GM20431 (cell line): ENCODE results near the gene SYK.
"Not testable (repeated sequence)": the region's sequence is repeated elsewhere in the genome, so short reads cannot be mapped to it uniquely, and the experiment has no call there.

ENCODE experiments used
- in situ Hi-C: fragments of 300-500 bp; cut with MseI, MboI; formaldehyde crosslinking; loops from one replicate; pipeline ENCODE4 v1.15.0; 2020; ENCODE audit warnings: low sequenced_read_pairs; ENCODE audit not compliant: unreplicated experiment

SYK gene

DNA sequence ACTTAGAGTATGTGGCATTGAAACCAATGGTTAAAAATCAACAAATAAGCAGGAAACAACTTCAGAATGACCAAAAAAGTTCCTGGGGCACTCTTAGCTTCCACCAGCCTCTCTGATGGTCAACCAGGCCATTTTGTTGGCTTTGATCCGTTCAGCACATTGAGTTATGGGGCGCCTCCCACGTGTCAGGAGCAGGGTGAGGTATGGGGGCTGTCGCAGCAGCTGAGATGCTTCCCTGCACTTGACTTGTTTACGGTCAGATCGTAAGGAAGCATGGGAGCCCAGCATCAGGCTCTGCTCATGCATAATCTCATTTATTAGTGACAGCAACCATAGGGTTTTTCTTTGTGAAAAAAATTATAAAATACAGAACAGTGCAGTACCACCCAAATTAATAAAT, 16.7 kb downstream of the SYK start:
- in situ Hi-C loops, result no loop called here

DNA sequence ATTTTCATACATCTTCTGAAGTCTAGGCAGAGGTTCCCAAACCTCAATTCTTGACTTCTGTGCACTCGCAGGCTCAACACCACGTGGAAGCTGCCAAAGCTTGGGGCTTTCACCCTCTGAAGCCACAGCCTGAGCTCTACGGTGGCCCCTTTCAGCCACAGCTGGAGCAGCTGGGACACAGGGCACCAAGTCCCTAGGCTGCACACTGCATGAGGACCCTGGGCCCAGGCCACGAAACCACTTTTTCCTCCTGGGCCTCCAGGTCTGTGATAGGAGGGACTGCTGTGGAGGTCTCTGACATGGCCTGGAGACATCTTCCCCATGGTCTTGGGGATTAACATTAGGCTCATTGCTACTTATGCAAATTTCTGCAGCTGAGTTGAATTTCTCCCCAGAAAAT, 18.8 kb downstream of the SYK start:
- in situ Hi-C loops, result not testable (repeated sequence)

DNA sequence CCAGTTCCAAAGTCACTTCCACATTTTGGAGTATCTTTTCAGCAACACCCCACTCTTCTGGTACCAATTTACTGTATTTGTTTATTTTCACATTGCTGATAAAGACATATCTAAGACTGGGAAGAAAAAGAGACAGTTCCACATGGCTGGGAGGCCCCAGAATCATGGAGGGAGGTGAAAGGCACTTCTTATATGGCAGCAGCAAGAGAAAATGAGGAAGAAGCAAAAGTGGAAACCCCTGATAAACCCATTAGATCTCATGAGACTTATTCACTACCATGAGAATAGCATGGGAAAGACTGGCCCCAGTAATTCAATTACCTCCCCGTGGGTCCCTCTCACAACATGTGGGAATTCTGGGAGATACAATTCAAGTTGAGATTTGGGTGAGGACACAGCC, 19.6 kb downstream of the SYK start:
- in situ Hi-C loops, result not testable (repeated sequence)

DNA sequence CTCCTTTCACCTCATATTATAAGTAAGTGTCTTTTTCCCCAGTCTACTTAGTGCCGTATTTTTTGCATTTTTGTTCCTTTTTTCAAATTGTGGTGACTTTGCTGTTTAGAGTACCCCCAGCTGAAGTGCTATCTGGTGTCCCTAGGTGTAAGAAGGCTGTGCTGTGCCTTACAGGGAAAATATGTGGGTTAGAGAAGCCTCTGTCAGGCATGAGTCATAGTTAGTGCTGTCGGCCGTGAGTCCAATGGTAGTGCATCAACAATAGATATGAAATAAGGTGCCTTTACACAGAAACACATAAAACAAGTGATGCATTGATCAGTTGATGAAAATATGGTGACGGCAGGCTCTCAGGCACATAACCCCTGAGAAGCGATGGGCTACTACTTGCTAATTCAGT, 20.1 kb downstream of the SYK start:
- in situ Hi-C loops, result no loop called here

DNA sequence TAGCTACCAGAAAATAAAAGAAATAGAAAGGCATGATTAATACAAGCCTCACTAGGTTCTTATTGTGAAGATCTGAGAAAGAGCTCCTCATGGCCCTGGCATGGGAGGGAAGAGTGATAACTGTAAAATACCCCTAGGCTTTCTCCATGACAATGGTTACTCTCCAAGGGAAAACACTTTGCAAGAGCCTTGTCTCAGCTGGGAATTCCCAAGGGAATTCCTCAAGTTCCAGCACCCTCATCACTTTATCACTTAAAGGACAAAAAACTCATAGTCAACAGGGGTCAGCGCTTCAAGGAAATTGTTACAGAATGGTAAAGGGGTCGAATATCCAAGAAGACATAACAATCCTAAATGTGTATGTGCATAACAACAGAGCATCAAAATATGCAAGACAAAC, 21.2 kb downstream of the SYK start:
- in situ Hi-C loops, result no loop called here

DNA sequence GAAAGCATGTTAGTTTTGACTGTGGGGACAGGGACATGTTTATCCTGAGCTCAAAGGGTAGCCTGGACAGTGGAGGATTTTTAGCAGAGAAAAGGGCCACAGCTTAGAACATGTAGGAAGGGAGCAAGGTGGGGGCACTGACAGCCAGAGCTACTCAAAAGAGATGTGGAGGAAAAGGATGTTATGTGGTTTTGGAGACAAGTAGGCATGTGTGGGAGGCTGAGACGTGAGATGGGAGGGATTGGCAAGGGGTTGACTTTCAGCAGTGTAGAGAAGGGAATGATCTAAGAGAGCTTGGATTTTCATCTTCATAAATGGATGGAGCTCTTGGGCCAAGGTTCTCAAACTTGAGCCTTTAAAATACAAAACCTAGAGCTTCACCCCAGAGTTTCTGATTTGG, 24.0 kb downstream of the SYK start:
- in situ Hi-C loops, result no loop called here

DNA sequence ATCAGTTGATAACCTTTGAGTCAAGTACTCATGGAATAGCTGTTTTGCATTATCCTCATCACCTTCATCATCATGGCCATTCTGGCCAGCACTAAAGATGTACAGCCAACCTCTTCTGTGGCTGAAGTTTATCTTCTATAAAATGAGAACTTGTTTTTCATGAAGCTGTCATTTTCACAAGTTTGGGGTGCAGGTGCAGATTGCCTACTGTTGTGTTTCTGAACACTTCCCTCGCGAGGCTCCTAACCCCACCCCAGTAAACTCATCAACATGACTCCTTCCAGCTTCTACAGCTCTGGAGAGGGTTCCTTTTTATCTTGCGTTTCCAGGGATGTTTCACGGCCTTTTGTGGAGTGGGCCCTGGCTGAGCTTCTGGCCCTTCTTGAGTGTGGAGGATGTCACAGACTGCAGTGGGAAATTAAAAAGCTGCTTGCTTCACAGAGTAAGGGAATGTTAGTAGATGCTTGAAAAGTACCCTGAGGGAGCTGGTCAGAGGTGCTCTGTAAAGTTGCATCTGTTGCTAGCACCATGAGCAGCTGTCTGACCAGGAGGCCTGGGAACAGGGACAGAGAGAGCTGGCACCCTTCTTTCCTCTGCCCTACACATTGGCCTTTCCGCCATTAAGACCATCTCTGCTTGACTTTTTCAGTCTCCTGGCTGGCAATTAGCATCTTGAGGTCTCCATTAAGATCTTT, 24.9 kb downstream of the SYK start:
- in situ Hi-C loops, result no loop called here

DNA sequence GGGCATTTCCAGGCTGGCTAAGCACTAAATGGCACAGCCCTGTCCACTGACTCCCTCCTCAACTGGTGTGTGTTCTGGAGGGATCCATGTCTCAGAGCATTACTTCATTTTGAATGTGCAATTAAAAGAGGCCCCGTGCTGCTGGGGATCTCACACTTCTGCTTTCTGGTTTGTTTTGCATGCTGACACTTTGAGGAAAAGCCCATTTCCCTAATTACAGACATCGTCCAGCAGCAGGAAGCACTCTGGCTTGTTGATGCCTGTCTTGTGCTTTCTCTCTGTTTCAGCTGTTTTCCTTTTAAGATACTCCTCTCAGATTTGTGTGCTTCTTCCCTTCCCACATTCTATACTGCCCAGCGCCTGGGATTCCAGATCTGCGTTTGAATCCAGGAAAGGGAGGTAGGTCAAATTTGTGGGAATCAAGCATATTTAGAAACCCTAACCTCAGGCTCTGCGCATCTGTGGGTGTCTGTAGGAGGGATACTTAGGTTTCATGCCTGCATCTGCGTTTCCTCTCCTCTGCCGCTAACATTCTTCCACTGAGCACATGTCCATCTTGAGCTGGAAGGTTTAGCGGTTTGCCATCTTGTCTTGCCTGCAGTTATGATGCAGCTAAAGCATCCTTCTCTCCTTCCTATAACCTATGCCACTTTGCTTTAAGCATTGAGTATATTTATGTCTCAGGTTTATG, 25.7 kb downstream of the SYK start:
- in situ Hi-C loops, result no loop called here

DNA sequence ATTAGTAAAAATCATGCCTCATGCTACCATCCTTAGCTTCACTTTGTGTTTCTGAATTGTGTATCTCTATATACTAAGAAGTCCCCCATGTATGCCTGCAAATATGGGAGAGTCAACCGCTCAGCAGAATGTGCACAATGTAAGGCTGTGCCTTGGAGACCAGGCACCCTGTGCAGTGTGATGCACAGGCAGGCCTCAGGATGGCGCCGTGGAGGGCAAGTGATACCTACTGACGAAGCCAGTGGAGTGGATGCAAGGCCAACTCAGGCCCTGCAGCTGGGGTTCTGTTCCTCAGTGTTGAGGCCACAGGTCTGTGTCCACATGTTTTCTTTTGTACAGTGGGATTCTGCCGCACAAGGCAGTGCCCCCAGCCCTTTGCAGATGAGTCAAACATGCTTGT, 28.4 kb downstream of the SYK start:
- in situ Hi-C loops, result no loop called here

DNA sequence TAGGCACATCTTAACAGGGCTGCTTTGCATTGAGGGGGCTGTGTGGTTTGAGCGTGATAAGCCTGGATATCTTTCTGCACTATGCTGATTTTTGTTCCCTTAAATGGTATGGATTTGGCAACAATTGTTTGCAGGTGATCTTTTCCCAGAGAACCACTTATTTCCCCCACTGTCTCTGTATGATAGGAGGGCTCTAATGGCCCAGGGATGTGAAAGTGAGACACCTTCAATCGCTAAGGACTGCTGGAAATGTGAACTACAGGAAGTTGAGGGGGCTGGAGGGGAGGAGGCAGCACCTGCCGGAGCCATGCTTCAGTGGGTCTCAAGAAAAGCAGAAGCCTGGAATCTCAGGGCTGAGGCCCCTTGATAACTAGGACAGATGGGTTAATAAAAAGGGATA, 29.4 kb downstream of the SYK start:
- in situ Hi-C loops, result no loop called here

DNA sequence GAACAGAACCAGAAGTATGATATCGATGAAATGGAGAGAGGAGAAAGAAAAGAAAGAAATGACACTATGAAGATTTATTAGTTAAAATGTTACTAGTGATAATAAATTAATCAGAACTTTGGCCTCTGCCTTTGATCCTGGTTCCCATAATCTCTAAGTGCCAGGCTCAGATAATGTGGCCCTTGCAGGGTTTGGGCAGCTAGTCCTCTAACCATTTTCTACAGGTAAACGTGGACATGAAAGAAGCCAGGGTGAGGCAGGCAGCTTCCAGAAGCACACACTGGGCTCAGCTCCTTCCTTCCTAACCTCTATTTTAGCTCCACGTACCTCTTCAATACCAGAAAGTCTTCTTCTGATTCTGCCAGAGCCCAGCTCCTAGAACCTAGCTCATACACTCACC, 30.6 kb downstream of the SYK start:
- in situ Hi-C loops, result no loop called here

DNA sequence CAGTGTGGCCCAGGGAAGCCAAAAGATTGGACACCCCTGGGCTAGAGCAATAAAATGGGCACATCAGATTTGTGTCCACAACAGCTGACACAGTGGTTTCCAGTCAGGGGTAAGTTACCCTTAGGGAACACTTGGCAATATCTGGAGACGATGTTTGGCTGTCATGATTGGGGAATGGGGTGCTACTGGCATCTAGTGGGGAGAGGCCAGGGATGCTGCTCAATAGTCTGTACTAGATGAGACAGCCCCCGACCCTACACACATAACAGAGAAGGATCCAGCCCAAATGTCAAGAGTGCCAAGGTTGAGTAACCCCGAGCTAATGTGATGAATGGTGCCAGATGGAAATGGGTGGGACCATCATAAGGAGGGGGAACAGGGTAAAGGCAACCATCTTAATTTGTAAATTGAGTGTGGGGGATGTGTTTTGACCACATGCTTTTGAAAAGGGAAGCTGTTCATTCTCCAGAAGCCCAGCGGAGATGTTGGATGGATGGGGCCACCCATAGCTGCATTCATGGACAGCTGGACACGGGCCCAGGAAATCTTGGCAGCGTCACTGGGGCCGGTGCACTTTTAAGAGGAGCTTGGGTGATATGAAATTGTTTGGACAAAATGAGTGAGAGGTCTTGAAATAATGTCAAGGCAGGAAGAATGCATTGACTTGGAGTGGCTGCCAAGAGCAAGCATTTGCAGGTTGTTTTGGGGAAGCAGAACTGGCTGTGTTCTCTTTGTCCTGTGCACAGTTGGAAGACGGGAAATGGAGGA, 33.4 kb downstream of the SYK start:
- in situ Hi-C loops, result no loop called here

DNA sequence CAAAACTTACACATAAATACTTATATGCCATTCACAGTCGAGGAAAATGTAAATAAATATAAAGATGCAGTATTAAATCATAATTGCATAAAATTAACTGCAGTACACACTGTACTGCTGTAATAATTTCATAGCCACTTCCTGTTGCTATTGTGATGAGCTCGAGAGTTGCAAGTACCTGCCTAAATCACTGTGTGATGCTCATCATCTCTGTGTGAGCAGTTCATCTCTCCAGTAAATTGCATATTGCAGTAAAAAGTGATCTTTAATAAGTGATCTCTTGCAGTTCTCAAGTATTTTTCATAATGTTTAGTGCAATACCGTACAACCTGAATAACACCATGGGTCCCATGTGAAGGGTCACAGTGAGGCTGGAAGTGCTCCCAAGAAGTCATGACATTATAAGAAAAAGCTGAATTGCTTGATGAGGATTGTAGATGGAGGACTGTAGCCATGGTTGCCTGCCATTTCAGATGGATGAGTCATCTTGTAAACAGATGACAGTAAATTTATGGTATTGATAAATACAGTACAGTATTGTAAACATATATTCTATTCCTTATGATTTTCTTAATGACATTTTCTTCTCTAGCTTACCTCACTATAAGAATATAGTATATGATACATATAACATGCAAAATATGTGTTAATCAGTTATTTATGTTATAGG, 34.9 kb downstream of the SYK start:
- in situ Hi-C loops, result no loop called here

DNA sequence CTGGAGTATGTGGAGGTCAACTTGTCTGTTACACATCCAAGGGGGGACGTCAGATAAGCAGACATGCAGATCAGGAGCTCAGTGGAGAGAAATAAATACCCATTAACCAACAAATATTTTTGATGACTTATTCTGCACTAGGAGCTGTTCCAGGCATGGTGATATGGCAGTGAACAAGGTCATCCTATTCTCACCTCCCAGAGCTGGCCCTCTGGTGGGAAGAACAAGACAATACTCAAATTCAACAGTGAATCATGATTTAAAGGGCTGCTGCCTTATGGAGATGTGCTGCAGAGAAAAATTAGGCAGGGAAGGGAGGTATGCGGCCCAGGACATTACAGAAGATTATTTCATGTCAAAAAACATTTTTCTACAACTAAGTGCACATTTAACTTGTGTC, 36.5 kb downstream of the SYK start:
- in situ Hi-C loops, result no loop called here

DNA sequence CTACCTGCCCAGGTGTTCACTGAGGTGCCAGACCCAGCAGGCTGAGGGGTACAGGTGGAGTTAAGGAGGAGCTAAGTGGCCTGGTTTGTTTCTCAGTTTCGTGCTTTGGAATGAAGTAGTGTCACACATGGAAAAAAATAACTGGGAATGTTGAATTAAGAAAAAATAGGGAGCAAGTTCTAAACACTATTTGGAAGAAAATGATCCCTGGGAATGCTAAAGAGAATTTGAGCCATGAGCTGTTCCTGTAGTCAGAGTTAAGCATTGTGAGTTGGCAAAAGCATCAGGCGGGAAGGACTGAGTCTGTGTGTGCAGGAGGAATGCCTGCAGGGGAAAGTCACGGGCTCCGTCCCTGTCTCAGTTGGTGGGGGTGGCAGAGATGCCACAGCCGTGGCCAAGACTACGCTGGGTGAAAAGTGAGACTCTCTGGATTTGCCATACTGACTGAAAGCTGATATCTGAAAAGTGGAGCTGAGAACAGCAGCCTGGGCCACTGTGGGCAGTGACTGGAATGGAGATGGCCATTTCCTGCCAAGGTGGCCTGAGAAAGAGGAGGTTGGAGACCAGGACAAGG, 37.0 kb downstream of the SYK start:
- in situ Hi-C loops, result no loop called here

DNA sequence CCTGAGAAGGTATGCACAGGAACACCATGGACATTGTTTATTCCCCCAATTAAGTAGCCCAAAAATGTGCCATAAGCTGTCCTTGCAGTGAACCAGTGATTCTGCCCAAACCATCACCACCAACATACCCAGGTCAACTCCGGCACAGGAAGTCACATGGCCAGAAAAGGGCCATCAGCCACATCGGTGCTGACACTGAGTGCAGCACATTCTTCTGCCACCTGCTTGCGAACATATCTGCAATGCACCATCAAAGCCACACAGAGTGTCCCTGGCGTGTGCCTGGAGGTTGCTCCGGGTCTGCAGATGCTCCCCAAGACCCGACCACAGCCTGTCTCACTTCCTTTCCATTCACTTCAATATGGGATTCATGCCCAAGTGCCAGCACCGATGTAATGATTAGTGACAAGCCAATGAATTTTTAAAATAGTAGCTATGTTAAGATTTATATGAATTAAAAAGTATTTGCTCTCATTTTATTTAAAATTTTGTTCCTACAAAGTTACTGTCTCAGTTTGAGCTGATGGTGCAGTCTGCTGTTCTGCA, 37.6 kb downstream of the SYK start:
- in situ Hi-C loops, result no loop called here

DNA sequence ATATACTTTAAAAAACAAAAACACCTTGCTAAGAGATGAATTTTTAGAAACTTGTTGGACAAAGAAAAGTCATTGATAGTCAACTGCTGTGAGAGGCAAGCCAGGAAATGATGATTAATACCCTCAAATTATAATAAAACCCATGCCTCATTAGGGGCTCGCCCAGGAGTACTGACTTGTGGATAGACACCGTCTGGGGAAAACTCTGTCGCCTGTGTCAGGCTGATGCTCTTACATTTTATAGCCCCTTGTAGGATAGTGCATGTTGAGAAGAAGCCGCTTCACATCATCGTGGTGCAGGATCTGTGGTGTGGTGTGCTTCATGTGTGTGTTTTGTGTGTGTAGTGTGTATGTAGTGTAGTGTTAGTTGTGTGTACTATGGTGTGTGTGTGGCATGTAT, 39.1 kb downstream of the SYK start:
- in situ Hi-C loops, result no loop called here

DNA sequence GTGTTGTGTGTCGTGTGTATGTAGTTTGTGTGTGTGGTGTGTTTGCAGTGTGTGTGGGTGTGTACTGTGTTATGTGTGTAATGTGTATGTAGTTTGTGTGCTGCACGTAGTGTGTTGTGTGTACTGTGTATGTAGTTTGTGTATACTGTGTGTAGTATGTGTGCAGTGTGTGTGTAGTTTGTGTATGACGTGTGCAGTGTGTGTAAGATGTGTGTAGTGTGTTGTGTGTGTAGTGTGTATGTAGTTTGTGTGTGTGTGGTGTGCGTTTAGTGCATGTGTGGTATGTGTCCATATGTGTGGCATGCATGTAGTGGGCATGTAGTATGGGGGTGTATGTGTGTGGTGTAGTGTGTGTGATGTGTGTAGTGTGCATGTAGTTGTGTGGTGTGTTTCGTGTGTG, 39.6 kb downstream of the SYK start:
- in situ Hi-C loops, result no loop called here

DNA sequence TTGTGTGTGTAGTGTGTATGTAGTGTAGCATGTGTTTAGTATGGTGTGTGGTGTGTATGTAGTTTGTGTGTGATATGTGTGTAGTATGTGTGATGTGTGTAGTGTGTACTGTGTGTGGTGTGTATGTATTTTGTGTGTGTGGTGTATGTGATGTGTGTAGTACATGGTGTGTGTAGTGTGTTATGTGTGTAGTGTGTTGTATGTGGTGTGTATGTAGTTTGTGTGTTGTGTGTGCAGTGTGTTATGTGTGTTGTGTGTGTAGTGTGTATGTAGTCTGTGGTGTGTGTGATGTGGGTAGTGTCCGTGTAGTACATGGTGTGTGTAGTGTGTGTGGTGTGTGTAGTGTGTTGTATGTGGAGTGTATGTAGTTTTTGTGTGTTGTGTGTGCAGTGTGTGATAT, 40.0 kb downstream of the SYK start:
- in situ Hi-C loops, result no loop called here

DNA sequence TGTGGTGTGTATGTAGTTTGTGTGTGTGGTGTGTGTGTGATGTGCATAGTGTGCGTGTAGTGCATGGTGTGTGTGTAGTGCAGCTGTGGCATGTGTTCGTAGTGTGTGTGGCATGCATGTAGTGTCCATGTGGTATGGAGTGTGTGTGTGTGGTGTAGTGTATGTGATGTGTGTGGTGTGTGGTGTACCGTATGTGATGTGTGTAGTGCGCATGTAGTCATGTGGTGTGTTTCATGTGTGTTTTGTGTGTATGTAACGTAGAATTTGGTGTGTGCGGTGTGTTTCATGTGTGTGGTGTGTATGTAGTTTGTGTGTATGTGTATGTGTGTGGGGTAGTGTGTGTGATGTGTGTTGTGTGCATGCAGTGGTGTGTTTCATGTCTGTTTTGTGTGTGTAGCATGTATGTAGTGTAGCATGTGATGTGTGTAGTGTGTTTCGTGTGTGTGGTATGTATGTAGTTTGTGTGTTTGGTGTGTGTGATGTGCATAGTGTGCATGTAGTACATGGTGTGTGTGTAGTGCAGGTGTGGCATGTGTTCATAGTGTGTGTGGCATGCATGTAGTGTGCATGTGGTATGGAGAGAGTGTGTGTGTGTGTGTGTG, 40.7 kb downstream of the SYK start:
- in situ Hi-C loops, result no loop called here
